Measurements from ENCODE around the gene GYS1.
"Not testable (repeated sequence)": the region's sequence is repeated elsewhere in the genome, so short reads cannot be mapped to it uniquely, and the experiment has no call there.

GYS1 gene

DNA sequence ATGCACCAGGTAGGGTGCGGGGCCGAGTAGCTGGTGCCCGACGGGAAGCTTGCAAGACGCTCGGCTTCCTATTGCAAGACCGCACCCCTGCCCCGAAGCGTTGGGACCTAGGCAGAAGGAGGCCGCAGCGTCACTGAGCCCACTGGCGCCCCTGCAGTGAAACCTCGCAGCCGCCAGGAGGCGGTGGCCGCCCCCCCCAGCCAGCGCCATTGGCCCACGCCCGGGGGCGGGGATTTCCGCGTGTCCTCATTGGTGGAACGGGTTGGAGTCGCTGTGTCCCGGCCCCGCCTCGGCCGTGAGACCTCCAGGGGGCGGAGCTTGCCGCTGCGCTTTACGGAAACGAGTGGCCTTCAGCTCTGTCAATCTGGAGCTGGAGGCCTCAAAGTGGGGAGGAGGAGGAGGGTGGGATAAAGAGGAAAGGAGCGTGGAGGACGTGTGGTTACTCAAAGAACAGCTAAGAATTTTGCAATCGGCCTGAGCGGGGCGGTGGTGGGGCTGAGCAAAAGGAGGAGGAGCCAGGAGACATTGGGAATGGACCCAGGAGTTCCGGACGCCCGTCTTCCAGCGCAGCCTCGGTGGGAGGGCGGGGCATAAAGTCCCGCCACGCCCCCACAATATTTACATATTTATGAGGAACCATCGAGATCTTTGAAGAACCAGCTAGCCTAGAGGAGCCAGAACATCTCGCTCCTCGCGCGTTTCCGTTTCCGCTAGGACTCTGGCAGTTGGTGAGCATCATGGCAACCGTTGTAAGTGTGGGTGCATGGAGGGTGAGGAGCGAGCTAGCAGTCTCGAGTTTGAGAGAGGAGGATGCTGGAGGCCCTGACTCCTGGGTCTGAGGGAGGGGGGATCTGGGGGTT lies at the start of gene GYS1, which contains the start of gene RUVBL2:
TSS of gene GYS1 (minus strand) at position 135 of the 860 bp plus-strand sequence. CDS start 197 bp downstream, outside the sequence.
TSS of gene RUVBL2 (plus strand) at position 713 of the 860 bp plus-strand sequence. CDS start at position 738, 25 bp downstream.
- peak; percentile 98 for DNase-seq

DNA sequence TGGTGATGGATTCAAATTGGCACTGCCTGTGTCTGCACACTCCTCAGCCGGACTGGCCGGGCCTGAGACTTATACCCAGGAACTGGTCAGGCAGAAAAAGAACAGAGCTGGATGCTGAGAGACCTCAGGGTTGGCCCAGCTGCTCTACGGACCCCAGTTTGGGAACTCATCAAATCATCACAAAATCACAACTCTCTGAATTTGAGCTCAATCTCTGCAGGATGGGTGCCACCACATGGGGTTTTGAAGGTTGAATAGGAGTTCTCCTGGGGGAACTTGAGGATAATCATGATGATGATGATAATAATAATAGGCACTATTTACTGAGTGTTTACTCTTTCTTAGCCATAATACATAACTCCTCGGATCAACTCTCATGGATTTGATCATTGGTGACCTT lies 49.6 kb upstream of the GYS1 start:
- DNase-seq, result not testable (repeated sequence)

DNA sequence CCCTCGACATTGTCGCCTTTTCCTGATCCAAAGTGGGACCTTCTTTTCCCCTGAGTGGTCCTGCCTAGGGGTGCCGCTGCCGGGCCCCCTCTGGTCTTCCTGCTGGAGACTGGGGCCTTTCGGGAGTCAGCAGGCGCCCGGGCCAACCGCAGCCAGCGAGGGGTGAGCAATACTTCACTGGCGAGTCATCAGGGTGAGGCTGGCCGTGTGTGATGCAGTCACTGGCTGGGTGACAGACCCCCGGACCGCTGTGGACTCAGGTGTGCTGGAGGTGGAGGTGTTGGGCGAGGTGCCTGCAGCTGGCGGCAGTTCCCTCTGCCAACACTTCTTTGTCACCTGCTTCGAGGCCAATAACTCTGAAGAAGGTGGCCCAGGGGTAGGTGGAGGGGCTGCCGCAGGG lies 49.1 kb upstream of the GYS1 start:
- no peak for DNase-seq

DNA sequence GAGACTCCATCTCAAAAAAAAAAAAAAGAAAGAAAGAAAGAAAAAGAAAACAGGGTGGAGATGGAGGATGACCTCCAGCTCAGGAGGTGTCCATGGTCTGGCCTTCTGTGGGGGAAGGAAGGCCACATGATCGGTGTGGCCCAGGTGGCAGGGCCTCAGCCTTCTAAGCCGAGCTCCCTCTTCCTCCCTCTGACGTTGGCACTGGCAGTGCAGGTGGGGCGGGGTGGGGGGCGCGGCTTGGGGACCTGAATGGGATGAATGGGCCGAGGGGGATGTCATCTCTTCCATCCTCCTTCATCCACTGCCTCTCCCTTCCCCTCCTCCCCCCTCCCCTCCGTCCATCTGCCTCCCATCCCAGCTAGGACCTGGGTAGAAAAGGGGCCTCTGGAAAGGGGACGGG lies 46.6 kb upstream of the GYS1 start:
- not testable (repeated sequence) for DNase-seq

DNA sequence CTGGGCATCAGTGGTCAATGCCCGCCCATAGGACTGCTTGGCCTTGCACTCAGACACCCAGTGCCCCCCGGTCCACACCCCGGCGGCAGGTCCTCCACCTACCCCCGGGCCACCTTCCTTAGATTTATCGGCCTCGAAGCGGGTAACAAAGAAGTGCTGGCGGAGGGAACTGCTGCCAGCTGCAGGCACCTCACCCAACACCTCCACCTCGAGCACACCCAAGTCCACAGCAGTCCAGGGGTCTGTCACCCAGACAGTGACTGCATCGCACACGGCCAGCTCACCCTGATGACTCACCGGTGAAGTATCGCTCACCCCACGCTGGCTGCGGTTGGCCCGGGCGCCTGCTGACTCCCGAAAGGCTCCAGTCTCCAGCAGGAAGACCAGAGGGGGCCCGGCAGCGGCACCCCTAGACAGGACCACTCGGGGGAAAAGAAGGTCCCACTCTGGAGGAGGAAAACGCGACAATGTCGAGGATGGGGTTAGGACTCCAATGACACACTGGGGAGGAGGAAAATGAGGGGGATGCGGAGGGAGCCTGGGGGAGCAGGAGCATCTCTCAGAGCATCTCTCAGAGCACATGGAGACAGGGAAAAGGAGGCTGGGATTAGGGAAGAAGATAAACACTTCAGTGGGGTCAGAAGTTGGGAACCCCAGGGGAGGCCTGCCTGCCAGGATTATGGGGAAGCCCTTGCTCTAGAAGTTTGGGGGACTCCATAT lies 45.6 kb upstream of the GYS1 start:
- not testable (repeated sequence) for DNase-seq

DNA sequence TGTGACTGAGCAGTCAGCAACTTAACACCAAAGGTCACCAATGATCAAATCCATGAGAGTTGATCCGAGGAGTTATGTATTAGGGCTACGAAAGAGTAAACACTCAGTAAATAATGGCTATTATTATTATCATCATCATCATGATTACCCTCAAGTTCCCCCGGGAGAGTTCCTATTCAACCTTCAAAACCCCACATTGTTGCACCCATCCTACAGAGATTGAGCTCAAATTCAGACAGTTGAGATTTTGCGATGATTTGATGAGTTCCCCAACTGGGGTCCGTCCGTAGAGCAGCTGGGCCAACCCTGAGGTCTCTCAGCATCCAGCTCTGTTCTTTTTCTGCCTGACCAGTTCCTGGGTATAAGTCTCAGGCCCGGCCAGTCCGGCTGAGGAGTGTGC lies 45.0 kb upstream of the GYS1 start:
- DNase-seq, result not testable (repeated sequence)

DNA sequence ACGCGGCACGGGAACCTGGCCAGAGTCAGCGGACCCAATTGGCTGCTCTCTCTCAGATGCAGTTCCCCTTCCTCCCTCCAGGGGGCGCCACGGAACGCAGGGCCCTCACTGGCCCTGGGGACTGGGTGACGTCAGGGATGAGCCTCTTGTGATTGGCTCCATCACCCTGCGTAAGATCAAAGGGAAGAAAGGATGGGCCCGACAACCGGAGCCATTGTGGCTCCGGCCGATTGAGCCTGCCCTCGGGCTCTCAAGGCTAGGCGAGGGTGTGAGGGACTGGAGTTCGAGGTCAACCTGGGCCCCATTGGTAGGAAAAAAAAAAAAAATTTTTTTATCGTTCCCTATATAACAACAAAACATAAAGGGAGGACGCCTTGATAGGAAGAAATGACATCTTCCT lies 43.7 kb upstream of the GYS1 start, which contains the start of gene CGB1:
TSS of gene CGB1 (minus strand) at position 81 of the 400 bp plus-strand sequence. CDS start 184 bp downstream, outside the sequence.
- DNase-seq, result not testable (repeated sequence)

DNA sequence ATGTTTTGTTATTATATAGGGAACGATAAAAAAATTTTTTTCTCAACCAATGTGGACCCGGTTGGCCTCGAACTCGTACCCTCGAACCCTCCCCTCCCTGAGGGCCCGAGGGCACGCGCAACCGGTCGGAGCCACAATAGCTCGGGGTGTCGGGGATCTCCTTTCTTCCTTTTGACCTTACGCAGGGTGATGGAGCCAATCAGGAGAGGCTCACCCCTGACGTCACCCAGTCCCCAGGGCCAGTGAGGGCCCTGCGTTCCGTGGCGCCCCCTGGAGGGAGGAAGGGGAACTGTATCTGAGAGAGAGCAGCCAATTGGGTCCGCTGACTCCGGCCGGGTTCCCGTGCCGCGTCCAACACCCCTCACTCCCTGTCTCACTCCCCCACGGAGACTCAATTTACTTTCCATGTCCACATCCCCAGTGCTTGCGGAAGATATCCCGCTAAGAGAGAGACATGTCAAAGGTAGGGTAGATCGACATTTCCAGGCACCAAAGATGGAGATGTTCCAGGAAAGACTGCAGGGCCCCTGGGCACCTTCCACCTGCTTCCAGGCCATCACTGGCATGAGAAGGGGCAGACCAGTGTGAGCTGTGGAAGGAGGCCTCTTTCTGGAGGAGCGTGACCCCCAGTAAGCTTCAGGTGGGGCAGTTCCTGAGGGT lies 38.7 kb upstream of the GYS1 start, which contains the start of gene CGB2:
TSS of gene CGB2 (plus strand) at position 249 of the 660 bp plus-strand sequence. CDS start at position 455, 206 bp downstream.
- DNase-seq, result peak; percentile 9

DNA sequence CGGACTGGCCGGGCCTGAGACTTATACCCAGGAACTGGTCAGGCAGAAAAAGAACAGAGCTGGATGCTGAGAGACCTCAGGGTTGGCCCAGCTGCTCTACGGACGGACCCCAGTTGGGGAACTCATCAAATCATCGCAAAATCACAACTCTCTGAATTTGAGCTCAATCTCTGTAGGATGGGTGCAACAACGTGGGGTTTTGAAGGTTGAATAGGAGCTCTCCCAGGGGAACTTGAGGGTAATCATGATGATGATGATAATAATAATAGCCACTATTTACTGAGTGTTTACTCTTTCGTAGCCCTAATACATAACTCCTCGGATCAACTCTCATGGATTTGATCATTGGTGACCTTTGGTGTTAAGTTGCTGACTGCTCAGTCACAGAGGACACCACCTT lies 37.2 kb upstream of the GYS1 start:
- not testable (repeated sequence) for DNase-seq

DNA sequence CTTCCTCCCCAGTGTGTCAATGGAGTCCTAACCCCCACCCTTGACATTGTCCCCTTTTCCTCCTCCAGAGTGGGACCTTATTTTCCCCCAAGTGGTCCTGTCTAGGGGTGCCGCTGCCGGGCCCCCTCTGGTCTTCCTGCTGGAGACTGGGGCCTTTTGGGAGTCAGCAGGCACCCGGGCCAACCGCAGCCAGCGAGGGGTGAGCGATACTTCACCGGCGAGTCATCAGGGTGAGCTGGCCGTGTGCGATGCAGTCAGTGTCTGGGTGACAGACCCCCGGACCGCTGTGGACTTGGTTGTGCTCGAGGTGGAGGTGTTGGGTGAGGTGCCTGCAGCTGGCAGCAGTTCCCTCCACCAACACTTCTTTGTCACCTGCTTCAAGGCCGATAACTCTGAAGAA lies 36.6 kb upstream of the GYS1 start:
- not testable (repeated sequence) for DNase-seq

DNA sequence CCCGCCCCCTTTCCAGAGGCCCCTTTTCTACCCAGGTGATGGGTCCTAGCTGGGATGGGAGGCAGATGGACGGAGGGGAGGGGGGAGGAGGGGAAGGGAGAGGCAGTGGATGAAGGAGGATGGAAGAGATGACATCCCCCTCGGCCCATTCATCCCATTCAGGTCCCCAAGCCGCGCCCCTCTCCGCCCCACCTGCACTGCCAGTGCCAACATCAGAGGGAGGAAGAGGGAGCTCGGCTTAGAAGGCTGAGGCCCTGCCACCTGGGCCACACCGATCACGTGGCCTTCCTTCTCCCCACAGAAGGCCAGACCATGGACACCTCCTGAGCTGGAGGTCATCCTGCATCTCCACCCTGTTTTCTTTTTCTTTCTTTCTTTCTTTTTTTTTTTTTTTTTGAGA lies 35.6 kb upstream of the GYS1 start:
- not testable (repeated sequence) for DNase-seq

DNA sequence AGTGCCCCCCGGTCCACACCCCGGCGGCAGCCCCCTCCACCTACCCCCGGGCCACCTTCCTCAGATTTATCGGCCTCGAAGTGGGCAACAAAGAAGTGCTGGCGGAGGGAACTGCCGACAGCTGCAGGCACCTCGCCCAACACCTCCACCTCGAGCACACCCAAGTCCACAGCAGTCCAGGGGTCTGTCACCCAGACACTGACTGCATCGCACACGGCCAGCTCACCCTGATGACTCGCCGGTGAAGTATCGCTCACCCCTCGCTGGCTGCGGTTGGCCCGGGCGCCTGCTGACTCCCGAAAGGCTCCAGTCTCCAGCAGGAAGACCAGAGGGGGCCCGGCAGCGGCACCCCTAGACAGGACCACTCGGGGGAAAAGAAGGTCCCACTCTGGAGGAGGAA lies 32.5 kb upstream of the GYS1 start:
- DNase-seq, result not testable (repeated sequence)

DNA sequence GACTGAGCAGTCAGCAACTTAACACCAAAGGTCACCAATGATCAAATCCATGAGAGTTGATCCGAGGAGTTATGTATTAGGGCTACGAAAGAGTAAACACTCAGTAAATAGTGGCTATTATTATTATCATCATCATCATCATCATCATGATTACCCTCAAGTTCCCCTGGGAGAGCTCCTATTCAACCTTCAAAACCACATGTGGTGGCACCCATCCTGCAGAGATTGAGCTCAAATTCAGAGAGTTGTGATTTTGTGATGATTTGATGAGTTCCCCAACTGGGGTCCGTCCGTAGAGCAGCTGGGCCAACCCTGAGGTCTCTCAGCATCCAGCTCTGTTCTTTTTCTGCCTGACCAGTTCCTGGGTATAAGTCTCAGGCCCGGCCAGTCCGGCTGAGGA lies 32.0 kb upstream of the GYS1 start:
- not testable (repeated sequence) for DNase-seq

DNA sequence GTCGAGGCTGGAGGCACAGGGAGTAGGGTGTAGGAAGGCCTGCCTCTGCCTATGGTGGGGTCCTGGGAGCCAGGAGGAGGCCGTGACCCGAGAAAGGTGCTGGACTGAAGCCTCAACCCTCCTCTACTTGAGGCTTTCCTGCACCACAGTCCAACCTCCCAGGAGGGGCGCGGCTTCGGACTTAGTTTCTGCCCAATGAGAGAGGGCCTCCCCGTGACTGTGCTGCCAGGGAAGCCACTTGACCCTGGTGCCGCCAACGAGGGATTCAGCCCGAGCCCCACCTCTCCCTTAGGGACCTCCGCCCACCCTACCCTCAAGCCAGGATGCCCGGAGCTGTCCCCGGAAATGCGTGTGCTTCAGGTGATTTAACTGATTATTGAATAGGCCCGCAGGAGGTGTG lies 31.1 kb upstream of the GYS1 start, which contains the start of gene CGB3:
TSS of gene CGB3 (minus strand) at position 101 of the 400 bp plus-strand sequence. CDS start 362 bp downstream, outside the sequence.
- not testable (repeated sequence) for DNase-seq

DNA sequence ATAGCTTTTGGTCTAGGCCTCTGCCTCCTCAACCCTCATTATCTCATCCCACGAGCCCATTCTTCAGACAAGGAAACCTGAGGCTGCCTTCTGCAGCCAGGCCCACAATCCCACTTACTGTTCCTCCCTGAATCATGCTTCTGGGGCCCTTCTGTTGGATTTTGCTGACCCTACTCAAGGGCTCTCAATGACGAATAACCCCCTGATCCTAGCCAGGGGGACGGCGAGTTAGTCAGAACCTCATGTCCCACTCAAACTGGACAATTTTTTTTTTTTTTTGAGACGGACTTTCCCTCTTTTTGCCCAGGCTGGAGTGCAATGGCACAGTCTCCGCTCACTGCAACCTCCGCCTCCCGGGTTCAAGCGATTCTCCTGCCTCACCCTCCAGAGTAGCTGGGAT lies 29.0 kb upstream of the GYS1 start:
- DNase-seq, result no peak

DNA sequence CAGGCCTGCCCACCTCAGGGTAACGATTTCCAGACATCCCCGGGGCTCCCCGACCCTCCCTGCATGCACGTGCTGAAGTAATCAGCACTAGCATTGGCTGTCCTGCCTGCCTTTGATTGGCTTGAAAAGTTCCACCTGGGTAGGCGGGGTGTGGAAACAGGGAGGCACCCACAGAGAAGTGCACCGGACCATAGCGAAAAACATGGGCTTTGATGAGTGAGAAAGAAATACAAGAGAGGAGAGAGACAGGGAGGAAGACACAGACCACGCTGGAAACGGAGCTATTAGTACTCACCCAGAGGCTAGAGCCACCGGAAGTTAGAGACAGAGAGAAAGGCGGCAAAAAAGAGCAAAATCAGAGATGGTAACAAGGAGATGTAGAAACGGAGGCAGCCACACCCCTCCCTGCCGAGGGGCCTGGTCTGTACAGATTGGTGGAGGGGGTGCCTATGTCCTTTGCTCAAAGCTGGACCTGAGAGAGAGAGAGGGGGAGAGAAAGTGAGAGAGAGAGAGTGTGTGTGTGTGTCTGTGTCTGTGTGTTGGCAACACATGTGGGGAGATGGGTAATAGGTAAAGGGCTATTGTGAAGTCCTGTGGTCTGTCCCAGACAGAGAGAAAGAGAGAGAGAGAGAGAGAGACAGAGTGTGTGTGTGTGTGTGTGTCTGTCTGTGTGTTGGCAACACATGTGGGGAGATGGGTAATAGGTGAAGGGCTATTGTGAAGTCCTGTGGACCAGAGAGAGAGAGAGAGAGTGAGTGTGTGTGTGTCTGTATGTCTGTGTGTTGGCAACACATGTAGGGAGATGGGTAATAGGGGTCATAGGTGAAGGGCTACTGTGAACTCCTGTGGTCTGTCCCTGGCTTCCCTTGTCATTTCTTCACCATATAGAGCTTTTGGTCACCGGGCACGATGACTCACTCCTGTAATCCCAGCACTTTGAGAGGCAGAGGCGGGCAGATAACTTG lies 28.1 kb upstream of the GYS1 start:
- DNase-seq, result no peak

DNA sequence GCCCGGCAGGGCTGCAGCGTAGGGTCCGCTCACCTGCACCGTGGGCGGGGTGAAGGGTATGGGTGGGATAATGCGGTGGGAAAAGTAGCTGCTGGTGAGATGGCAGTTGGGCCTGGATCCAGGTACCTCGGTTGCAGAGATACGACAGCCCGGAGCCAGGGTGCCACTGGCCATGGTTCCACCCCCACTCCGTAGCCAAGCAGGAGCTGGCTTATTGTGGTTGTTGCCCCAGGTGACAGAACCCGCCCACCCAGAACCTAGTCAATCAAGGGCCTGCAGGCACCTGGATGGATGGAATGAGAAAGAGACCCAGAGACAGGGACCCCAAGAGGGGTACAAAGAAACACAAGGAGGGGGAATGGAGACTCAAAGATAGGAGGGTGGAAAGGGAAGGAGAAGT lies 27.2 kb upstream of the GYS1 start:
- DNase-seq, result no peak

DNA sequence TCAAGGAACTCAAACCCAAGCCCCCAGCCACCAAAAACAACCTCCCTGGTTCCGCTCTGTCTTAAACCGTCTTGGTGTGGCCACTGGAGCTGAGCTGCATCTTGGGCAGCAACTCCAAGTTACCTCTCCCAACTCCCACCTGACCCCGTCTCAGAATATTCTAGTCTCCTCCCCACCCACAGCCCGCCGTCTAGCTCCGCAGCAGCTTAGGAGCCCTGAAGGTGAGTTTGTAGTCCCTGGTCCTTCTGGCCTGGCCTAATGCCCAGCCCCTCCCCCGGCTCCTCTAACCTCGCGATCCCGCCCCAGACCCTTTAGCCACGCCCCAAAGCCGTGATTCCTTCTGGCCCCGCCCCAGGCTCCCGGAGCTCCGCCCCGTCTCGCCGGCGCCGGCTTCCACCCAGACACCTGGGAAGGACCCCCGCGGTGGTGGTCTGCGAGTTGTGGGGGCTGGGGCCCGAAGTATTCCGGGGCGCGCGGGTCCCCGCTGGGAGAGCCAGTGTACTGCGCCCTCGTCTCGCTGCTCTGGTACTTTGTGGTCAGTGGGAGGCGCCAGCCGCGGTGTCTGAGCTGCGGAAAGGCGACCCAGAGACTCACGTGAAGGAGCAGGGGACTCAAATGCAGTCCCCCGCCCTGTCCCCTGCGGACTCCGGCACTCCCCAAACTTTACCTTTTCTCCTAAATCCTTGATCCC lies 26.3 kb upstream of the GYS1 start:
- no peak for DNase-seq

DNA sequence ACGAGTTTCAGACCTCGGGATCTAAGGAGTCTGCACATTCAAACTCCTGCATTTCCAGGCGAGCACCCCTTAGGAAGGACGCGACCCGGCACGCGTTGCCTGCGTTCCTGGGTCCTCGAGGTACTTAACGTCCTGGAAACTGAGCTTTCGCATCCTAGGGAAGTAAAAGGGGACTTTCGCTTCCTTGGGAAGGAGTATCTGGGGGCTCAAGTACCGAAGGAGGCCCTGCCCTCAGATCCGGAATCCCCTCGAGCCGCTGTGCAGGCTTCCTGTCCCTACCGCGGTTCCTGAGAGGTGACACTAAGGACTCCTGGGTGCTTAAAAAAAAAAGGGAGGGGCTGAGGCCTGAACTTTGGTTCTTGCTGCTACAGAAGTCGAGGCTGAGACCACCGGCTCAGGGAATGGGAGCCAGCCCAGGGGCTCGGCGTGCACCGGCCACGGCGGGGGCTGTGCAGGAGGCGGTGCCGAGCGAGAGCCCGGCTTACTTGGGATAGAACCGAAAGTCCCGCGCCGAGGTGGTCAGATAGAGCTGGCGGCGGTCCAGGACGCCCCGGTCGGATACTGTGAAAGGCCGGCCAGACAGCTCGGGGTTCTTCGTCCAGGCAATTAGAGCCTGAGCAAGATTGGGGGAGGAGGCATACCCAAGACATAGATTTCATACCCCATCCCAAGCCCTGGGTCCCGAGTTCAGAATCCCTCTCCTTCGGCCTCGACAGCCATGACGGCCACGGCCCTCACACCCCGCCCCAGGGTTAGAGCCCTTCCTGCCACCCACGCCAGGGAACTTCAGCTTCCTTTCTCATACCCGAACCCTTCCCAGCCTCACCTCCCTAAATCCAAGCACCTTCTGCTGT lies 25.5 kb upstream of the GYS1 start:
- not testable (repeated sequence) for DNase-seq

Measured in DMS 273 treated with DMSO at 0.1 percent for 48 hours (cell line).